Activated CD4-positive, alpha-beta T cell treated with anti-CD3 and anti-CD28 coated beads, Interleukin-2, amount 50 U/mL, for 48 hours (primary cell): ENCODE results near the gene ZSCAN25.
"Not testable (repeated sequence)": the region's sequence is repeated elsewhere in the genome, so short reads cannot be mapped to it uniquely, and the experiment has no call there.

Experiments used
- DNase-seq, 2 experiments: peaks; one replicate each; pipeline ENCODE4 v3.0.0-alpha.2; 2020

Gene ZSCAN25

DNA sequence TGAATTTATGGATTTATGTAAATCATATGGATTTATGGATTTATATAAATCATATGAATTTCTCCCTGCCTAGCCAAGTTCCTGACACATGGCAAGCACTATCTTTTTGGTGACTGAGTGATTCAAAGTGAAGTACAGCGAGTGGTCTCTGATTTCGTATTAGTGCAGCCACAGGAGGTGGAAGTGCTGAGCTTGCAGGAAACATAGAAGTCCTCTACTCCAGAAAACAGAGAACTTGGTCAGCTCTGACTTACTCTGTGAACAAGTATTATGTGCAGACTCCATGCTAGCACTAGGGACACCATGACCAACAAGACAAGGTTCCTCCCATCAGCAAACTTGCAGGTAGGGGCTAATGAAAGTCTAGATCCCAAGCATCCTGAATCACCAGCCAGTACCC lies 34.5 kb downstream of the ZSCAN25 start:
- DNase-seq, result no peak

- no peak for DNase-seq
Observed at GRCh38 chr7:99652671-99653070, 35.9 kb downstream of the ZSCAN25 start.

GRCh38 chr7:99653269-99653668 lies 36.5 kb downstream of the ZSCAN25 start:
- DNase-seq, result not testable (repeated sequence)

- DNase-seq, result no peak
Observed at GRCh38 chr7:99653754-99654153, 37.0 kb downstream of the ZSCAN25 start.

GRCh38 chr7:99654626-99655025 lies 37.9 kb downstream of the ZSCAN25 start:
- DNase-seq, result not testable (repeated sequence)

DNA sequence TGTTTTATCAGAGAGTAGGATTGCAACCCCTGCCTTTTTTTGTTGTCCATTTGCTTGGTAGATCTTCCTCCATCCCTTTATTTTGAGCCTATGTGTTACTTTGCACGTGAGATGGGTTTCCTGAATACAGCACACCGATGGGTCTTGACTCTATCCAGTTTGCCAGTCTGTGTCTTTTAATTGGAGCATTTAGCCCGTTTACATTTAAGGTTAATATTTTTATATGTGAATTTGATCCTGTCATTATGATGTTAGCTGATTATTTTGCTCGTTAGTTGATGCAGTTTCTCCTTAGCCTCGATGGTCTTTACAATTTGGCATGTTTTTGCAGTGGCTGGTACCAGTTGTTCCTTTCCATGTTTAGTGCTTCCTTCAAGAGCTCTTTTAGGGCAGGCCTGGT lies 41.1 kb downstream of the ZSCAN25 start:
- DNase-seq, result not testable (repeated sequence)

GRCh38 chr7:99665312-99666012 lies 48.7 kb downstream of the ZSCAN25 start:
- DNase-seq, result no peak

GRCh38 chr7:99666013-99666395 lies 49.3 kb downstream of the ZSCAN25 start:
- DNase-seq, result no peak

DNA sequence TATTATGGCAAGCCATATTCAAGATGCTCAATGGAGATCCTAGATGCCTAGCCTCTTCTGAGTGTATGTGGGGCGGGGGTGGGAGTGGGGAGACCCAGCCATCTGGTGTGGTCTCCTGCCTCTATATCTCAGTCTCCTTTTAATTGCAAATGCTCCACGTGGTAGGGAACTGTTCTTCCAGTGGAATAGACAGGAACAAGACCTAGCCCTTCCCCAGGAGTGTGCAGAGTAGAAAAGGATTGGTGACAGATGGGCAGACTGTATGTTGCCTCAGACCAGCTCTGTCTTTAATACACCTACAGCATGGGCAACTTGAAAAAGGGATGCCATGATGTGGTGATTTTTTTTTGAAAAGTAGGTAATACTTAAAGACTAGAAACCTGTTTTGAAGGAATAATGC lies 50.4 kb downstream of the ZSCAN25 start:
- DNase-seq, result no peak

DNA sequence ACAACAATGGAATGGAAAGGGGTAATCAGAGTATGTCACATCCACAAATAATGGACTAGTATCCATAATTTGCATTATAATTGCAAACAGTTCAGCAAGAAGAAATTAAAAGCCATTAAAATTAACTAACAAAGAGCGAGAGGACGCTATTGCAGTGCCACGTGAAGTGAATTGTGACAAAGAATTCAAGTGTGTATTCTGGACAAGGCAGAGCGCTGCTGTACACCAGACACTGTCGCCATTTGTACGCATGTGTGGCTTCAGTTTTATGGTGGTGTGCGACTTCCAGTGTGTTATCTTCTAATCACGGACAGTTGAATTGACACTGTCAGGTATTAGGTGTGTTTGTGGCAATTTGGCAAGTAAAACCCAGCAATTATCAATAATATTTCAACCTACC lies 51.8 kb downstream of the ZSCAN25 start:
- no peak for DNase-seq

DNA sequence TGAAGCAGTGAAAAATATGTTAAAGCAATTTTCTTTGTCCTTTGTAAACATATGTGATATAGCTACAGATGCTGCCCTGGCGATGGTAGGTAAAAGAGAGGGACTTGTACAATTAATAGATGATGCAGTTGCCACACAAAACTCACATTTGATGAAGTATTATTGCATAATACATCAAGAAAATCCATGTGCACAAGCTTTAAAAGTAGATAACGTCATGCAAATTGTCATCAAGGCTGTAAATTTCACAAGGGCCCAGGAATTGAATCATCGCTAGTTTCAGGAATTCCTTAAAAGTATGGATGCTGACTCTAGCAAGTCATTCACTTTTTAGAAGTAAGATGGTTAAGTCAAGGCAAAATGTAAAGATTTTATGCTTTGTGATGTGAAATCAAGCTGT lies 53.0 kb downstream of the ZSCAN25 start:
- no peak for DNase-seq

DNA sequence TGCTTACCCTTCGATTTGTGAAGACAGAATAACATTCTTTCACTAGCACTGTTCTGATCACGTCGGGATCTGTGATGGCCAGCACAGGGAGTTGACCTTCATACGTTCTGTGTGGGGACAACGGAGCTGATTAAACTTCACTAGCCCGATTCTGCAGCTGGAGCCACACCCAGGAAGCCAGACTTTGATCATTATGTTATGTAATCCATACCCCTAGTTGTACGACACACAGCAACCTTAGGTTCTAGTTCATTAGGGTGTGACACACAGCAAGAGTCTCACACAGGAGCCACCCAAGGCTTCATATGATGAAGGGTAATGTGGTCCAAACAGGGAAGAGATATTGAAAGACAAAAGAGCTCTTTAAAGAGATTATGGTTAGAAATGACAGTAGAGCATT lies 55.8 kb downstream of the ZSCAN25 start:
- DNase-seq, result no peak

GRCh38 chr7:99674995-99675742 lies 58.4 kb downstream of the ZSCAN25 start:
- DNase-seq, result no peak

GRCh38 chr7:99677013-99677647 lies 60.4 kb downstream of the ZSCAN25 start:
- DNase-seq, result no peak

- no peak for DNase-seq
Observed at GRCh38 chr7:99677648-99678045, 60.9 kb downstream of the ZSCAN25 start.

DNA sequence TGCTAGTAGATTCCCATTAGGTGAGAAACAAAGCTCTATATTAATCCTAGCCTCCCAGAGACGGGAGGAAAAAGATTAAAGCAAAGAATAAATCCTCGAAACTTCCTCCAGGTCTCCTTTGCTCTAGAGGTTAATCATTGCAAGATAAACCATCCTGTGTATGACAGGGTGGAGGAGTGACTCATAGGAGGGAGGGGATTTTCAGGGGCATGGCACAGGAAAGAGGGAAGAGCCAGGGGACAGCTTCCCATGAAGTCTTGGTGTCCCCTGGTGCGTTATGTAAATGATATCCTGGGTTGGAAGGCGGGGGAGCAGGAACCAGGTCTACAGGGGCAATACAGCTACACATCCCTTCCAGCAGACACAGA lies 62.3 kb downstream of the ZSCAN25 start:
- no peak for DNase-seq

GRCh38 chr7:99679400-99680191 lies 62.9 kb downstream of the ZSCAN25 start, which contains the start of gene CYP3A5:
Gene CYP3A5, minus strand, starts transcription at chr7:99679996. Its CDS starts 100 bp downstream, at chr7:99679896.
- DNase-seq, result no peak
